Spleen (tissue), 7 donors: ENCODE data around the gene CEBPE.
A peak's percentile ranks its signal among the peaks of the same experiment; 100 is the strongest.

Experiments
- POLR2A ChIP-seq, 3 donors: fragments of 450-650 bp; IDR thresholded peaks; one replicate each; pipeline ENCODE4 v1.5.1; 2017; ENCODE audit warnings: antibody characterized with exemption in 3 of 3, mild to moderate bottlenecking in 1 of 3
- POLR2AphosphoS5 ChIP-seq, 3 donors: sonication (generic); formaldehyde crosslinking; IDR thresholded peaks; one replicate each; pipeline ENCODE4 v1.5.1; 2017; ENCODE audit warnings: antibody characterized with exemption in 3 of 3
- TF ChIP-seq, protein P1 (sequence below), 11 experiments: fragments of 200-600 bp in 7 of 11; fragments of 450-650 bp in 4 of 11; sonication (generic) in 4 of 11; IDR thresholded peaks in 8 of 11; conservative IDR thresholded peaks in 3 of 11; 1 replicate in 7 of 11; 2 replicates in 4 of 11; pipeline versions ENCODE4 v1.4.0 to v1.8.0; 2016 to 2021; ENCODE audit warnings: antibody characterized with exemption in 11 of 11, inconsistent platforms in 4 of 11, mild to moderate bottlenecking in 1 of 11
- donor health status: DM: no; HTN: no; CAD: no; lungs with moderate emphysema.
- donor health status: DM: no; HTN: no; CAD: no.
- donor health status: DM: no; HTN: no; CAD: no.

- no peak for TF ChIP-seq POLR2A (IDR thresholded peaks at IDR 0.05)
- TF ChIP-seq, protein P1, sequence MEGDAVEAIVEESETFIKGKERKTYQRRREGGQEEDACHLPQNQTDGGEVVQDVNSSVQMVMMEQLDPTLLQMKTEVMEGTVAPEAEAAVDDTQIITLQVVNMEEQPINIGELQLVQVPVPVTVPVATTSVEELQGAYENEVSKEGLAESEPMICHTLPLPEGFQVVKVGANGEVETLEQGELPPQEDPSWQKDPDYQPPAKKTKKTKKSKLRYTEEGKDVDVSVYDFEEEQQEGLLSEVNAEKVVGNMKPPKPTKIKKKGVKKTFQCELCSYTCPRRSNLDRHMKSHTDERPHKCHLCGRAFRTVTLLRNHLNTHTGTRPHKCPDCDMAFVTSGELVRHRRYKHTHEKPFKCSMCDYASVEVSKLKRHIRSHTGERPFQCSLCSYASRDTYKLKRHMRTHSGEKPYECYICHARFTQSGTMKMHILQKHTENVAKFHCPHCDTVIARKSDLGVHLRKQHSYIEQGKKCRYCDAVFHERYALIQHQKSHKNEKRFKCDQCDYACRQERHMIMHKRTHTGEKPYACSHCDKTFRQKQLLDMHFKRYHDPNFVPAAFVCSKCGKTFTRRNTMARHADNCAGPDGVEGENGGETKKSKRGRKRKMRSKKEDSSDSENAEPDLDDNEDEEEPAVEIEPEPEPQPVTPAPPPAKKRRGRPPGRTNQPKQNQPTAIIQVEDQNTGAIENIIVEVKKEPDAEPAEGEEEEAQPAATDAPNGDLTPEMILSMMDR (IDR thresholded peaks at IDR 0.05 in 8 of 11, conservative IDR thresholded peaks at IDR 0.05 in 3 of 11), result peak in 9 of 11 experiments; percentile 8 to 67 (median 54)
- no peak for TF ChIP-seq POLR2AphosphoS5 (IDR thresholded peaks at IDR 0.05)
Observed at GRCh38 chr14:23076785-23077408, 42.2 kb downstream of the CEBPE start.
